Loucy (cell line): ENCODE data around the gene IL33.

Experiments used
- H2AFZ ChIP-seq: fragments of 200-600 bp; sonication (generic); 2 replicates; pipeline ENCODE4 v1.6.0; 2016; ENCODE audit warnings: antibody characterized with exemption, mild to moderate bottlenecking, low read length, moderate library complexity
- H3F3A ChIP-seq: fragments of 200-600 bp; 2 replicates; pipeline ENCODE4 v1.6.0; 2016; ENCODE audit warnings: antibody characterized with exemption, low read depth, mild to moderate bottlenecking
- H3K27me3 ChIP-seq: fragments of 200-600 bp; sonication (generic); 2 replicates; pipeline ENCODE4 v1.6.1; 2014; ENCODE audit warnings: low read length, mild to moderate bottlenecking; ENCODE audit not compliant: insufficient read depth, poor library complexity, severe bottlenecking
- H3K36me3 ChIP-seq: fragments of 200-600 bp; sonication (generic); 2 replicates; pipeline ENCODE4 v1.6.1; 2016; ENCODE audit warnings: low read length; ENCODE audit not compliant: insufficient read depth
- H3K4me1 ChIP-seq: fragments of 200-600 bp; sonication (generic); 2 replicates; pipeline ENCODE4 v1.5.1; 2014; ENCODE audit warnings: low read length, mild to moderate bottlenecking; ENCODE audit not compliant: insufficient read depth, poor library complexity, severe bottlenecking
- H3K4me2 ChIP-seq: fragments of 200-600 bp; sonication (generic); 2 replicates; pipeline ENCODE4 v1.6.0; 2014; ENCODE audit warnings: antibody characterized with exemption, low read length, low read depth, mild to moderate bottlenecking; ENCODE audit not compliant: poor library complexity, severe bottlenecking
- H3K4me3 ChIP-seq: fragments of 200-600 bp; sonication (generic); 2 replicates; pipeline ENCODE4 v1.5.1; 2014; ENCODE audit warnings: low read length, mild to moderate bottlenecking, mixed read lengths; ENCODE audit not compliant: poor library complexity, severe bottlenecking
- H3K79me2 ChIP-seq: fragments of 200-600 bp; sonication (generic); 2 replicates; pipeline ENCODE4 v1.6.1; 2014; ENCODE audit warnings: low read length; ENCODE audit not compliant: insufficient read depth
- H3K9ac ChIP-seq: fragments of 200-600 bp; sonication (generic); 2 replicates; pipeline ENCODE4 v1.6.0; 2014; ENCODE audit warnings: mild to moderate bottlenecking, low read depth, low read length, moderate library complexity; ENCODE audit not compliant: poor library complexity, severe bottlenecking
- H3K9me2 ChIP-seq: fragments of 200-600 bp; sonication (generic); replicated peaks from 2 replicates; pipeline ENCODE4 v1.6.1; 2016; ENCODE audit warnings: low read depth, low read length, mixed read lengths
- H3K9me3 ChIP-seq: fragments of 200-600 bp; sonication (generic); 2 replicates; pipeline ENCODE4 v1.6.1; 2014; ENCODE audit warnings: mild to moderate bottlenecking, antibody characterized with exemption, low read length, low read depth; ENCODE audit not compliant: insufficient read depth
- H4K20me1 ChIP-seq: fragments of 200-600 bp; sonication (generic); 2 replicates; pipeline ENCODE4 v1.6.0; 2014; ENCODE audit warnings: antibody characterized with exemption, low read length, mild to moderate bottlenecking; ENCODE audit not compliant: insufficient read depth, poor library complexity, severe bottlenecking
- EZH2phosphoT487 ChIP-seq: fragments of 200-600 bp; IDR thresholded peaks from 2 replicates; pipeline ENCODE4 v1.6.1; 2018; ENCODE audit warnings: antibody characterized with exemption, mild to moderate bottlenecking, moderate library complexity, borderline replicate concordance
- TF ChIP-seq, protein P1 (sequence below): fragments of 200-600 bp; sonication (generic); conservative IDR thresholded peaks from 2 replicates; pipeline ENCODE4 v1.5.1; 2014; ENCODE audit warnings: mild to moderate bottlenecking, antibody characterized with exemption, low read length

Gene IL33

DNA sequence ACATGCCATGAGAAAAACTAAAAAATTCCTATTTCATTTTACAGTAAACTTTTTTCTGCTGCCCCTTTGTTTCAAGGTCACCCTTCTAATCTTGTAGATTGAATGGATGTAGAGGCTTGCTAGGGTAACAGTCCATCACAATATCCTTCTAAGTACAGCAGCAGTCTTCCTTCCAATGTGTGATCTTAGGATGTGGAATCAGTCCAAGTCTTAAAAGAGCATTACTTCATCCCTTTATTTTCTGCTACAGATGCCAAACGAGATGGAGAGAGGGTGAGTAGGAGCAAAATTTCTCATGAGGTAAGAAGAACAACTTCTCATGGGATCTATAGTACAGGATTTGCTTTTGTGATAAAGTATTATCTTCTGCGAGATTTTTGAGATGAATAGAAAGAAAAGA, 704 bp upstream of the IL33 start:
- no peak overlapping the region for H3K4me3 ChIP-seq
- no peak for TF ChIP-seq EZH2phosphoT487
- TF ChIP-seq, protein P1, sequence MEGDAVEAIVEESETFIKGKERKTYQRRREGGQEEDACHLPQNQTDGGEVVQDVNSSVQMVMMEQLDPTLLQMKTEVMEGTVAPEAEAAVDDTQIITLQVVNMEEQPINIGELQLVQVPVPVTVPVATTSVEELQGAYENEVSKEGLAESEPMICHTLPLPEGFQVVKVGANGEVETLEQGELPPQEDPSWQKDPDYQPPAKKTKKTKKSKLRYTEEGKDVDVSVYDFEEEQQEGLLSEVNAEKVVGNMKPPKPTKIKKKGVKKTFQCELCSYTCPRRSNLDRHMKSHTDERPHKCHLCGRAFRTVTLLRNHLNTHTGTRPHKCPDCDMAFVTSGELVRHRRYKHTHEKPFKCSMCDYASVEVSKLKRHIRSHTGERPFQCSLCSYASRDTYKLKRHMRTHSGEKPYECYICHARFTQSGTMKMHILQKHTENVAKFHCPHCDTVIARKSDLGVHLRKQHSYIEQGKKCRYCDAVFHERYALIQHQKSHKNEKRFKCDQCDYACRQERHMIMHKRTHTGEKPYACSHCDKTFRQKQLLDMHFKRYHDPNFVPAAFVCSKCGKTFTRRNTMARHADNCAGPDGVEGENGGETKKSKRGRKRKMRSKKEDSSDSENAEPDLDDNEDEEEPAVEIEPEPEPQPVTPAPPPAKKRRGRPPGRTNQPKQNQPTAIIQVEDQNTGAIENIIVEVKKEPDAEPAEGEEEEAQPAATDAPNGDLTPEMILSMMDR: no peak

DNA sequence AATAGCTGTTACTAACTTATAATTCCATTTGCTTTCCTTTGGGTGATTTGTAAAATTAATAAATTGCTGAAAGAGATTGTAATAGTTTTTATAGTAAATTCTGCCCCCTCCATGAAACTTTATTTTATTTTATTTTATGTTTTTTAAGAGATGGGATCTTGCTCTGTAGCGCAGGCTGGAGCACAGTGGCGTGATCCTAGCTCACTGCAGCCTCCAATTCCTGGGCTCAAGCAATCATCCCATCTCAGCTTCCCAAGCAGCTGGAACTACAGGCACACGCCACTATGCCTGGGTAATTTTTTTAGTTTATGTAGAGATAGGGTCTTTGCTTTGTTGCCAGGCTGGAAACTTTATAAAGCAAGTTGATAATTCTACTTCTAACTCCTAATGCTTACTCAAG, 395 bp downstream of the IL33 start:
- Histone ChIP-seq H3K79me2 (no peaks in the 10 kb centered on the region), H3K9me3 (no peaks in the 10 kb centered on the region), H2AFZ (no peak overlapping the region), H3K4me3 (no peak overlapping the region), H3F3A (no peaks in the 10 kb centered on the region), H3K27me3 (no peaks in the 10 kb centered on the region), H3K9ac (no peak overlapping the region), H4K20me1 (no peaks in the 10 kb centered on the region), H3K36me3 (no peaks in the 10 kb centered on the region), H3K4me2 (no peak overlapping the region), H3K4me1 (no peaks in the 10 kb centered on the region), H3K9me2 (no peaks in the 10 kb centered on the region)
- TF ChIP-seq, protein P1: no peak
- no peak for TF ChIP-seq EZH2phosphoT487

More for the DNA sequence above, 704 bp upstream of the IL33 start:
- H4K20me1 ChIP-seq: no peaks in the 10 kb centered on the region
- no peaks in the 10 kb centered on the region for H3K4me1 ChIP-seq
- no peaks in the 10 kb centered on the region for H3F3A ChIP-seq
- no peak overlapping the region for H2AFZ ChIP-seq
- no peaks in the 10 kb centered on the region for H3K27me3 ChIP-seq
- no peaks in the 10 kb centered on the region for H3K9me2 ChIP-seq
- H3K9me3 ChIP-seq: no peaks in the 10 kb centered on the region; the same call in 1 of the 2 replicates
- H3K36me3 ChIP-seq: no peaks in the 10 kb centered on the region
- no peaks in the 10 kb centered on the region for H3K79me2 ChIP-seq
- H3K4me2 ChIP-seq: no peak overlapping the region
- H3K9ac ChIP-seq: no peak overlapping the region

DNA sequence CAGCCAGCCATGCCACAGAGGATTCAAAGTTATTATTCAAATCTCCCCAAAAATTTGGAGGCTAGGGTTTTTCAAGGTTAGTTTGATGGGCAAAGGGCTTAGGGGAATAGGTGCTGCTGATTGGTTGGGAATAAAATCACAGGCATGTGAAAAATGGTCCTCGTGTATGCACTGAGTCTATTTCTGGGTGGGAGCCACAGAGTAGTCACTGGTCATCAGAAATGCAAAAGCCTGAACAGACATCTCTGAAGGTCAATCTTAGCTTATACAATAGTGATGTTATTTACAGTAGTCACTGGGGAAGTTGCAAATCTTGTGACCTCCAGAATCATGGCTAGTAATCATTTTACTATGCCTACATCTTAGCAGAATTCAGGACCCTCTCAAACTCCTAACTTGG, 1.3 kb downstream of the IL33 start:
- Histone ChIP-seq H3K9ac (no peak overlapping the region), H3K79me2 (no peaks in the 10 kb centered on the region), H3K4me2 (no peak overlapping the region), H3F3A (no peaks in the 10 kb centered on the region), H4K20me1 (no peaks in the 10 kb centered on the region), H3K4me3 (no peak overlapping the region), H3K9me2 (no peaks in the 10 kb centered on the region), H3K4me1 (no peaks in the 10 kb centered on the region), H3K9me3 (no peaks in the 10 kb centered on the region), H3K27me3 (no peaks in the 10 kb centered on the region), H2AFZ (no peak overlapping the region), H3K36me3 (no peaks in the 10 kb centered on the region)
- no peak for TF ChIP-seq EZH2phosphoT487
- TF ChIP-seq, protein P1: no peak
